Measurements from ENCODE around the gene DOK1.

Gene DOK1

DNA sequence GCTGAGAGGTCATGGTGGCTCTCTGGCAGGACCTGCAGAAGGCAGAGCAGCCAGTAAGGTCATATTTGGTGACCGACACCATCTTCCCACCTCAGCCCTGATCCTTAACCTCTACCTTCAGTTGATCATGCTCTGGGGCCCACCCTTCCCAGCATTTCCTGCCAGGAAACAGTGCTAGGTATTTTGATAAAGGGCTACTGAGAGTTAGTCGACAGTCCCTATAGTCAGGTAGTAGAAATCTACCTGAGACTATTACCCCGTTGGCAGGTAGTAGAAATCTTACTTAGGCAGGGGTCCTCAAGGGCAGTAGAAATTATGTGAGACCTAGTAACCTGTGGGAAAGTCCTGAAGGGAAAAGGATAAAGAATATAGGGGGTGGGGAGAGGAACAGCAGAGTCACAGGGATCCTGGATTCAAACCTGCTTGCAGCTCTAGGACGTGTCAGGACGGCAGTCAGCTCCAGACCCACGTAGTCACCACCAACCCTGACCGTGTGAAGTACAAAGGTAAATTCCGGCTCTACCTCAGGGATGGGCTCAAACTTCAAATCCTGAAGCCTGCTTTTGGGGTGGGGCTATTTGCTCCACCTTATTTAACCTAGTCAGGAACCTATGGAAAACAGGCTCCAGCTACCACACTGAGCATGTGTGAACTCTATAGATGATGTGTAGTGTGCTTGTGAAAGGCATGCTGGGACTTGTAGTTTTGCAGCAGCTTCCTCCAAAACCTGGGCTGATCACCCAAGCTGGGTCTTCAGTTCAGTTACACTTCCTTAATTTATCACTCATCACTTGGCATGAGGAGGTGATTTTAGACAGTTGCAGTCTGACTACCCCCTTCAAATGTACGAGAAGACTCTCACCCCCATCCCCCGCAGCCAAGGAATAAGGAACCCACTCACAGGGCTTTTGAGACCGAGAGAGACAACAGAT is 28.5 kb upstream of the DOK1 start, which contains the start of gene DQX1:
Gene DQX1 (minus strand): TSS at position 515 of the 932 bp plus-strand sequence. CDS start 502 bp downstream, at position 13.
- no peak for DNase-seq

DNA sequence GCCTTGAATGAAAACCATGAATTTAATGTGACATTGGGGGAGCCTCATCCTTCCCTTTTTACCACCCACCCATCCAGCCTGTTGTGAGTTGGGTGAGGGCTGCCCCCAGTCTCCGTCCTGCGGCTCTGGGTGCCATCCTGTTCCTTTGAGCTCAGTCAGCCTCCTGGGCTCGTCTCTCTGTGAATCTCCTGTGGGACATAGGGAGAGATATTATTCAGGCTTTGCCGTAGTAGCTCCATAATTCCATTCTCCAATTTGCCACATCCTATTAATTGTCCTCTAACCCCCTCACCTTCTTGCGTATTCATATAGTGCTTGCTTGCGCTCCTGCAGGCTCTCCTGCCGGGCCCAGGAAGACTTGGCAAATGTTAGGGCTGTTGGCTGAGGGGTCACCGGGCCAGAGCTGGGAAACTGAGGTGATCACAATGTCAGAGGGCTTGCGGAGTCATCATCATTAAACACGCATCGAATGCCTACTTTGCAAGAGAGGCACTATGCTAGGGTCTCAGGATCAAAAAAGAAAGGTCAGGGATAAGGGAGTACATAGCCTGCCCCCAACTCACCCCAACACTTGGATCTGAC is 27.8 kb upstream of the DOK1 start:
- no peak for DNase-seq

- DNase-seq, result no peak
Measured at GRCh38 chr2:74527741-74528140, 26.8 kb upstream of the DOK1 start.

DNA sequence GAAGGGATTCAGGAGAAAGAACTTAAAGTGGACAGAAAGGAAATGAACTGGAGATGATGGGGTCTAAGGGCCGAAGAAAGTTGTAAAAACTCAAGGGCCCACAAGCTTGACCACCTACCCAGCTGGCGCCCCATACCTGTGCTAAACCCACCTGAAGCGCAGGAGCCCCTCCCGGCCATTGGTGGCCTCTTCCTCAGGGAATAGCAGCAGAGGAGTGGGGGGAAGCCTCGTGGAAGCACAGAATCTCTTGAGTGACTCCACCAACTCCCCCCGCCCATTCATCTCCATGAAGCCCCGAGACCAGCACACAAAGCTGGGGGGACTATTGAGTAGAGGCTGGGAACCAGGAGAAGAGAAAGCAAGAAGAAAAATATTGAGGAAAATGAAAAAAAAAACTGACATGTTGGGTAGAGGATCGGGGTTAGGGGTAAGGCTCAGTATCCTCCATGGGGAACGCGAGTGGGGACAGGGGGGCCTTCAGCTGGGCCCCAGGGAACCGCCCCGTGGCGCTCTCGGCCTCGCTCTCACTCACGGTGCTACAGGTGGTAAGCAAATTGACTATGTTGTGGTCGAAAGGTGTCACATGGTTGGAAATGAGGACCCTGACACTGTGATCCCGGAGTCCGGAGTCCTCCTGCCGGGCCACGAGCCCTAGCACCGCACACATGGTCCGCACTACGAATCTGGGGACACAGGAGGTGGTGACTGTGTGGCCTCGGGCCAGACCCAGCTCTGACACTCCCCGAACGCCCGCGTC is 25.7 kb upstream of the DOK1 start:
- DNase-seq, result no peak

- DNase-seq, result peak; percentile 36
Measured at GRCh38 chr2:74529357-74530238, 24.9 kb upstream of the DOK1 start, which contains the start of the genes AUP1 and HTRA2. AUP1 (minus strand) TSS chr2:74529706; CDS start chr2:74529629, 77 bp downstream. HTRA2 (plus strand) TSS chr2:74529933; CDS start chr2:74530007, 74 bp downstream.

DNA sequence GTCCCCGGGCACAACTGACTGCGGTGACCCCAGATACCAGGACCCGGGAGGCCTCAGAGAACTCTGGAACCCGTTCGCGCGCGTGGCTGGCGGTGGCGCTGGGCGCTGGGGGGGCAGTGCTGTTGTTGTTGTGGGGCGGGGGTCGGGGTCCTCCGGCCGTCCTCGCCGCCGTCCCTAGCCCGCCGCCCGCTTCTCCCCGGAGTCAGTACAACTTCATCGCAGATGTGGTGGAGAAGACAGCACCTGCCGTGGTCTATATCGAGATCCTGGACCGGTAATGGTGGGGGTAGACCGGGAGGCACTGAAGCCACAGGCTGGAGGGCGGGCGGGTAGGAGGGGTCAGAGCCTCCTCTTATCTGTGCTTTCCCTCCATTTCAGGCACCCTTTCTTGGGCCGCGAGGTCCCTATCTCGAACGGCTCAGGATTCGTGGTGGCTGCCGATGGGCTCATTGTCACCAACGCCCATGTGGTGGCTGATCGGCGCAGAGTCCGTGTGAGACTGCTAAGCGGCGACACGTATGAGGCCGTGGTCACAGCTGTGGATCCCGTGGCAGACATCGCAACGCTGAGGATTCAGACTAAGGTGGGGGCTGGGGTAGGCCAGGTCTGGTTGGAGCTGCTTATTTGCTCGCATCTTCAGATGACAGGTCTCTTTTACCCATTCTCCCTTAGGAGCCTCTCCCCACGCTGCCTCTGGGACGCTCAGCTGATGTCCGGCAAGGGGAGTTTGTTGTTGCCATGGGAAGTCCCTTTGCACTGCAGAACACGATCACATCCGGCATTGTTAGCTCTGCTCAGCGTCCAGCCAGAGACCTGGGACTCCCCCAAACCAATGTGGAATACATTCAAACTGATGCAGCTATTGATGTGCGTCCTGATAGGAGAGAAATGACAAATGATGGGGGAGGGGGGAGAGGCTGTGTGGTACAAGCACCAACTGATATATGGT is 24.0 kb upstream of the DOK1 start:
- no peak for DNase-seq

GRCh38 chr2:74531666-74532065 is 22.9 kb upstream of the DOK1 start:
- no peak for DNase-seq

GRCh38 chr2:74532222-74532621 is 22.3 kb upstream of the DOK1 start:
- DNase-seq, result no peak

GRCh38 chr2:74533464-74533863 is 21.1 kb upstream of the DOK1 start:
- no peak for DNase-seq

DNA sequence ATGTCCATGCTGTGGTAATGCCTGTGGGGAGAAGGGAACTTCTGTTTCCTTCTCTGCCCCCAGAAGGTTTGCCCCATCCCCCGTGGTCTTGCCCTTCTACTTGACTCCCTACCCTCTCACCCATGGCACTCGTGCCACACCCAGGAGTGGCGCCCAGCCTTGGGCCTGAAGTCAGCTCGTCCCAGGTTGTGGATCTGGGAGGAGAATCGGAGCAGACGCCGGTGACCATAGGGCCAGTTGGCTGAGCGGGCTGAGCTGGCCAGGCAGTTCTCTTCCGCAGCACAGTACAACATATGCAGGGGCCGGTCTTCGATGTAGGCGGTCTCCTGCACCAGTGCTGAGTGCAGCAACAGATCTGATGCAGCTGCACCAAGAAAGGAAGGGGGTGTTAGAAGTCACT is 20.1 kb upstream of the DOK1 start:
- no peak for DNase-seq

DNA sequence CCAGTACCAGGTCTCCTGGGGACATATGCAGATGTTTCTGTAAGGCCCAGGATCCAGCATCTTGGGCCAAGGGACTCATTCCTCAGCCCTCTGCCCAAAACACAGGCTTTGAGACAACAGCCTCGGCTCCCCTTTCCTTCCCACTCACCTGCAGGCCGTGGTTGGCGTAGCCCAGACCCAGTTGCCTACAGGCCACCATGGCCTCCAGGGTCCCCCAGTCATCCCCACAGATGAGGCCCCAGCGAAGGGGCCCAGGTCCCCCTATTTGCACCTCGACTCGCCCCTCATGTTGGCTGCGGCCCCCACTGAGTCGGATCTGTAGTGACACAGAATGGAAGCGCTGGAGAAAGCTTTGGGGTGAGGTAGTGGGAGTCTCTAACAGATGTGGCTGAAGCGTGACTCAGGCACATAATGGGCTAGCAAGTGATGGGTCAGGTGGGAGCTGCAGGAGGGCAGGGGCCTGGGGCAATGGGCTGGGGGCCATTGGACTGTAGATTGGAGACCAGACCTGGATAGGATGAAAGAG is 19.0 kb upstream of the DOK1 start:
- no peak for DNase-seq

- no peak for DNase-seq
Measured at GRCh38 chr2:74536166-74536950, 18.2 kb upstream of the DOK1 start.

- no peak for DNase-seq
Measured at GRCh38 chr2:74537140-74537539, 17.4 kb upstream of the DOK1 start.

- DNase-seq, result no peak
Measured at GRCh38 chr2:74538881-74539339, 15.6 kb upstream of the DOK1 start.

- no peak for DNase-seq
Measured at GRCh38 chr2:74540291-74540690, 14.2 kb upstream of the DOK1 start.

GRCh38 chr2:74542978-74543377 is 11.5 kb upstream of the DOK1 start:
- DNase-seq, result no peak

GRCh38 chr2:74544634-74545033 is 9.9 kb upstream of the DOK1 start:
- DNase-seq, result no peak

DNA sequence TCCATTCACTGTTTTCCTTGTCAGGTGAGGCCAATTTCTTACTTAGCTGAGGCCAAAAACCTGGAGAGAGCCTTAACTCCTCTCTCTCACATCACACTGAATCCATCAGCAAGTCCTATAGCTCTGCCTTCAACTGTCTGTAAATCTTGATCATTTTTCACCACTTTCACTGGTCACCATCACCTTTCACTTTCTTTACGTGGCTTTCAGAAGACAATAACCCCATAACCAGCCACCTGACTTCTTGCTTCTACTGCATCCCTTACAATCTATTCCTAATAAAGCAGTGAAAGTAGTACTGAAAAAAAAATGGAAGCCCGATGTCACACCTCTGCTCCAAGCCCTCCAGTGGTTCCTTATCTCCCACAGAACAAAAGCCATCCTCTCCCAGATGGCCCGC is 8.5 kb upstream of the DOK1 start:
- no peak for DNase-seq

- no peak for DNase-seq
Measured at GRCh38 chr2:74548285-74548899, 6.1 kb upstream of the DOK1 start.
